Posterior cingulate gyrus (tissue), 11 donors: Measurements from ENCODE around the gene CSNK2A3.

Source experiments
- DNase-seq, 10 donors: peaks; one replicate each; pipeline versions ENCODE4 v3.0.0 to v3.0.0-alpha.2; 2020 to 2021; ENCODE audit warnings: mixed read lengths in 3 of 10
- intact Hi-C: fragments of 100-400 bp; cut with DNase I; formaldehyde crosslinking; loops from one replicate; pipeline ENCODE4 v1.15.1; 2023

The CSNK2A3 gene

DNA sequence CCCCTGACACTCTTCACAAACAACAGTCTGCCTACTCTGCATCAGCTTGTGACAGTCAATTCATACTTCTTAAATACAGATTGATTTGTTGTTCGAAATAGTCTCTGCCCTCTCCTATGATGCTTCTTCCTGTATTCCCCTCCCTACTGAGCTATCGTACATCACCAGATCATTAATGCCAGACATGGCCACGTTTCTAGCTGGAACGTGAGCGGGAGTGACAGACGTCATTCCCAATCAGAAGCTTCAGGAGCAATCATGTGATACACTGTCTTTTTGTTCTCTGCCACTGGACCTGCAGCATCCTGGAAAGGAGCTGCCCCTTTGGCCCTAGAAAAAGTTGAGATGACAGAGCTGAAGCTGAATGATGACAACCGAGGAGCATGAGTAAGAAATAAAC, 48.5 kb downstream of the CSNK2A3 start:
- intact Hi-C loops: no loop called here
- DNase-seq: no peak

DNA sequence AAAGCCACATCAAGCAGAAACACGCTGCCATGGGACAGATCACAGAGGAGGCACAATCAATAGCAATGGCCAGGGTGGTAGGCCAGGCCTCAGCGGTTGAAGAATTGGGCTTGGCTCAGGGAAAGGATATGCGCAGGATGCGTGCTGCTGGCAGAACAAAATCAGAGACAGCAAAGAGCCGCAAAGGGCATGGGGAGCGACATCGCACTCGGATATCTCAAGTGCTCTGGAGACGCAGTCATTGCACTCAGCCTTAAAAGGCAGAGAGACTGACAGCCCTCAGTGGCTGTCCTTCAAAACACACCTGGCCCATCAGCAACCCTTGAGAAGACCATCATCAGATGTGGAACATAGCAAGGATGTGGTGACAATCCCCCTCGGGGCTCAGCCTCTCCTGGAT, 50.5 kb downstream of the CSNK2A3 start:
- intact Hi-C loops: no loop called here
- no peak for DNase-seq
